NCI-H2196 treated with DMSO at 0.1 percent for 48 hours (cell line): ENCODE measurements around the gene GALNTL6.
"Not testable (repeated sequence)": the region's sequence is repeated elsewhere in the genome, so short reads cannot be mapped to it uniquely, and the experiment has no call there.

Experiments
- DNase-seq: peaks from one replicate; lab custom pipeline; 2025; ENCODE audit not compliant: unreplicated experiment; lab: John Stamatoyannopoulos, UW

The GALNTL6 gene

GRCh38 chr4:173002830-173003561 lies 1189.8 kb downstream of the GALNTL6 start:
- no peak for DNase-seq

- DNase-seq, result no peak
These were observed 1192.9 kb downstream of the GALNTL6 start for GRCh38 chr4:173005912-173006633.

DNA sequence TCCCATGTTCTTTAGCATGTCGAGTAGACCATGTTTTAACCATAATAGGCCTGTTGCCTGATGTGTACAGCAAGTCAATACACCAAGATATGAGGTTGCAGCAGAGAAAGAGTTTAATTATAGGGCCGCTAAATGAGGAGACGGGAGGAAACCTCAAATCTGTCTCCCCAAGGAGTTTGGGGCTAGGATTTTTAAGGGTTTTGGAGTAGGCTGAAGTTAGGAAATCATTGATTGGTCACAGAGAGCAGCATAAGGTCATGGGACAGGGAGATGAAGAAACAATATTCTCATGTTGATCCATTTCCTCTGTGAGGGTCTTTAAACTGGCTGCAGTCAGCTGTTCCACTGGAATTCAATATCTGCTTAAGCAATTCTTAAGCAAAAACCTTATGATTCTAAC lies 1195.2 kb downstream of the GALNTL6 start:
- DNase-seq, result no peak

GRCh38 chr4:173009129-173009823 lies 1196.1 kb downstream of the GALNTL6 start:
- no peak for DNase-seq

- DNase-seq, result no peak
These were observed 1199.4 kb downstream of the GALNTL6 start for GRCh38 chr4:173012608-173013007.

DNA sequence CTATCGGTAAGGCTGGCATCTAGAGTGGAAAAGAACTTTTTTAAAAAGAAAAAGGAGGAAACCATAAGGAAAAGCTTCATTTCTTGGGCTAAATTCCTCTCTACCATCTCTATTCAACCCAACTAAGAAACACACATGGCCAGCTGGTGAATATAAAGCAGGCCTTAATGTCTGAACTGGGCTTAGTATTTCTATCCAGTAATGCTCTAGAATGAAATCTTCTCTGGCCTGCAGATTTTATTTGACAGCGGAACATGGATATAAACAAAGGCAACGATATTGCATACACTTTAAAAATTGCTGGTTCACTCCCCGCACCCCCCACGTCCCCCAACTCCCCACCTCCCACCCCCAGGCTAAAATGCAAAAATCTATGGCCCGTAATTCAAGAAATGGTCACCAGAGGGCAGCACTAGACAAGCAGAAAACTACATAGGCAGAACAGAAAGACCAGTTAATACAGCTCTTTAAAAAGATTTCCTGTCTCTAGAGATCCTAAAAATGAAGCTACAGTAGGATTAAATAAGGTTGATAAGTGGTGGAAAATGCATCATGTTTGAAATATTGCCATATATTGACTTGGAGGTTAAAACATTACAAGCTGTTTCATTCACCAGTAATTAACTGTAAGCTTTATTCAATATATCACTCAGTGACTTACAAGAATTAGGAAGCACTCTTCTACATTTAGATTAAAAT lies 1200.2 kb downstream of the GALNTL6 start:
- DNase-seq, result no peak

DNA sequence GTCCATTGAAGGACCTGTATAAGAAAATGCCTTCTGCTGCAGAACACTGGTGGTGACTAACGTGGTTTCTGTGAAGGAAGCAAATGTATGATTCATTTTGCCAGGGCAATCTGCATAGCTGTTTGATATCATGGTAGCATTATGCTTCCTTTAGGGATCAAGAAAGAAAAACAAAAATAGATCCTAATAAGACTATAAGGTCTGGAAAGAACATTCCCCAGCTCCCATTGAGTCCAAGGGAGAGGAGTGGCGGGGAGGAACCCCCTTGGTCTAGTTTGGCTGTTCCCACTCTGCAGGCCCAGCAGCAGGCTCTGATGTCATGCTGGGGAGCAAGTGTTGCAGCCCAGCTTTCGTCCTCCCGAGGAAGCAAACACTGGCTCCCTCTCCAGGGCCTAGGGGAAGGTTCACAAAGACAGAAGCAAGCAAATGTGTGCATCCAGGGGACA lies 1200.9 kb downstream of the GALNTL6 start:
- DNase-seq, result no peak

DNA sequence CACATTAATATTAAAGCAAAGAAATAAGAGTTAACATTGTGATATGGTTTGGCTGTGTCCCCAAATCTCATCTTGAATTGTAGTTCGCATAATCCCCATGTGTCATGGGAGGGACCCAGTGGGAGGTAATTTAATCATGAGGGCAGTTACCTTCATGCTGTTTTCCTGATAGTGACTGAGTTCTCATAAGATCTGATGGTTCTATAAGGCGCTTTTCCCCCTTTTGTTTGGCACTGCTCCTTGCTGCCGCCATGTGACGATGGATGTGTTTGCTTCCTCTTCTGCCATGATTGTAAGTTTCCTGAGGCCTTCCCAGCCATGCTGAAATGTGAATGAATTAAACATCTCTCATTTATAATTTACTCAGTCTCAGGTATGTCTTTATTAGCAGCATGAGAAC lies 1201.6 kb downstream of the GALNTL6 start:
- no peak for DNase-seq

DNA sequence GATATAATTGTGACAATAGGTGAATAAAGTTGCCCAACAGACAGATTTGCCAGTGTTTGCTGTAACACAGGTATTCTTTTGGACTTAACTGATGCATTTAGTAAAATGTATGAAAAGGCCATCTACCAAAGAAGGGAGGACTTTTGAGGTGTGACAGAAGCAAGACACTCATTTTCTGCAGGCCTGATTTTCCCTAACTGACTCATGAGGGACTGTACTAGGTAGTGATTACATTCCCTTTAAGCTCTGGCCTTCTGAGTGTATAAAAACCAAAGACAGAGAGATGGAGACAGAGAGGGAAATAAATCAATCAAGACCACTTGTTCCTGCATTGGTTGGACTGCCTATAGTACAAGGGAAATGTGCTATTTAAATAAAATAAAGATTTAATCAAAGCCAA lies 1204.6 kb downstream of the GALNTL6 start:
- no peak for DNase-seq

- no peak for DNase-seq
These were observed 1205.2 kb downstream of the GALNTL6 start for GRCh38 chr4:173018446-173018845.

GRCh38 chr4:173019664-173020063 lies 1206.5 kb downstream of the GALNTL6 start:
- no peak for DNase-seq

DNA sequence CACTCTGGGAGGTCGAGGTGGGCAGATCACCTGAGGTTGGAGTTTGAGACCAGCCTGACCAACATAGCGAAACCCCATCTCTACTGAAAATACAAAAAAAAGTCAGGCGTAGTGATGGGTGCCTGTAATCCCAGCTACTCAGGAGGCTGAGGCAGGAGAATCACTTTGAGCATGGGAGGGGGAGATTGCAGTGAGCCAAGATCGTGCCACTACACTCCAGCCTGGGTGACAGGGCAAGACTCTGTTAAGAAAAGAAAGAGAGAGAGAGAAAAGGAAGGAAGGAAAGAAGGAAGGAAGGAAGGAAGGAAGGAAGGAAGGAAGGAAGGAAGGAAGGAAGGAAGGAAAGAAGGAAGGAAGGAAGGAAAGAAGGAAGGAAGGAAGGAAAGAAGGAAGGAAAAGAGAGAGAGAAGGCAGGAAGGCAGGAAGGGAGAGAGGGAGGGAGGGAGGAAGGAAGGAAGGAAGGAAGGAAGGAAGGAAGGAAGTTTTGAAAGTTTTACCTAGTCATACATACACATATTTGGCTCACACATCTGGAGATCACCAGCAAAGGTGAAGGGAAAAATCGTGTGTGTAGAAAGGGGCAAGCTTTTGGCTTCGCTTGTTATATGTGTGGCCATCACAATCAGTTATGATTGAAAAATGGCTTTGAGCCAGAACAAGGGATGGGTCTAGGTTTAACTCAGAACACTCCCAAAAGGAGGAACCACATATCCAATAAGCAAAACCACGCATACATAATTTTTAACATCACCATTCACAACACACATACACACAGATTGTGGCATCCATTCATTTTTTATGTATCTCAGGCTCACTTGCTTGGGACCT lies 1208.8 kb downstream of the GALNTL6 start:
- DNase-seq, result not testable (repeated sequence)

- no peak for DNase-seq
These were observed 1211.0 kb downstream of the GALNTL6 start for GRCh38 chr4:173024203-173024602.

DNA sequence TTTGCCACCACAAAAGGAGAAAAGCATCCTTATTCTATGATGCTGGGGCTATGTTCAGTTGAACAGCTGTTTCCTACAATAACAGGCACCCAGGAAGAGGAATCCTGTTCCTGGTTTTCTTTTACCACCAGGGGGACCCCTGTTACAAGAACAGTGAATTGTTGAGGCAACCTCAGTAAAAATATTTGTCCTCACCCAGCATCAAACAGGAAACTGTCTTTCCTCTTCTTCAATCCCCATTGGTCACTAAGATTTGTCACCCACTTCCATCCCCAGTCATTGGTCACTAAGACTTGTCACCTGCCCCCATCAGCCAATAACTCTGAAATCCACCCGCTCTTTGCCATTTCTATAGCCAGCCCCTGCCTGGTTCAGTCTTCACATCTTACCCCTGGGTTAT lies 1211.9 kb downstream of the GALNTL6 start:
- peak; percentile 23 for DNase-seq

- no peak for DNase-seq
These were observed 1224.0 kb downstream of the GALNTL6 start for GRCh38 chr4:173037242-173037641.

DNA sequence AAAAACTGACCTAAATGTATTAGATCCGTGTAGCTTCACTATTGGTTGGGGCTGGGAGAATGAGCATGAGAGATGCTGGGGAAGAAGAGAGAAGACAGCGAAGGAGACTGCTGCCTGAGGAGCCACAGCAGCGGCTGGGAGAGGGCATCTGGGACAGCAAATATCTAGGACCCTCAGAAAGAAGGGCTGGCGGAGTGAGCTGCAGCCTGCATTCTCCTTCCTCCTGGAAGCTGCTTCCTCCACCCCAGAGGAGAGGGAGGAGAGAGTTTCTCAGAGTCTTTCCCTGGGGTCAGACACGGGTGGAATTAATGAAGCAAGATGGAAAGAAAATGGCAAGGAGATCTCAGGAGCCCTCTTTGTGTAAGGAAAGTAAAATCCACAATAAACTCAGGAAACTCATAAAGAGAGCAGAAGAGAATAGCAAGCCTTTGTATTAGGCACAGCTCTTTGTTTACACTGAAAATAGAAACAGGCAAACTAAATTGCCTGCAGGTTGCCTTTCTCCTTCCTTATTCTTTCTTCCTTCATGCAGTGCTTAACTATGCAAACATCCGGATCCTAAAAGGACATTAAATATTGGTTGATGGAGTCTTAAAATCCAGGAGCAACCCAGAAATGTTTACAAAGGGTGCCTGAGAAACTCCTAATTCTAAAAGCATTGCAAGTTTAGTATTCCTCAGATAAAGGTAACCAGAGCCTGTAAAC lies 1225.1 kb downstream of the GALNTL6 start:
- DNase-seq, result no peak

DNA sequence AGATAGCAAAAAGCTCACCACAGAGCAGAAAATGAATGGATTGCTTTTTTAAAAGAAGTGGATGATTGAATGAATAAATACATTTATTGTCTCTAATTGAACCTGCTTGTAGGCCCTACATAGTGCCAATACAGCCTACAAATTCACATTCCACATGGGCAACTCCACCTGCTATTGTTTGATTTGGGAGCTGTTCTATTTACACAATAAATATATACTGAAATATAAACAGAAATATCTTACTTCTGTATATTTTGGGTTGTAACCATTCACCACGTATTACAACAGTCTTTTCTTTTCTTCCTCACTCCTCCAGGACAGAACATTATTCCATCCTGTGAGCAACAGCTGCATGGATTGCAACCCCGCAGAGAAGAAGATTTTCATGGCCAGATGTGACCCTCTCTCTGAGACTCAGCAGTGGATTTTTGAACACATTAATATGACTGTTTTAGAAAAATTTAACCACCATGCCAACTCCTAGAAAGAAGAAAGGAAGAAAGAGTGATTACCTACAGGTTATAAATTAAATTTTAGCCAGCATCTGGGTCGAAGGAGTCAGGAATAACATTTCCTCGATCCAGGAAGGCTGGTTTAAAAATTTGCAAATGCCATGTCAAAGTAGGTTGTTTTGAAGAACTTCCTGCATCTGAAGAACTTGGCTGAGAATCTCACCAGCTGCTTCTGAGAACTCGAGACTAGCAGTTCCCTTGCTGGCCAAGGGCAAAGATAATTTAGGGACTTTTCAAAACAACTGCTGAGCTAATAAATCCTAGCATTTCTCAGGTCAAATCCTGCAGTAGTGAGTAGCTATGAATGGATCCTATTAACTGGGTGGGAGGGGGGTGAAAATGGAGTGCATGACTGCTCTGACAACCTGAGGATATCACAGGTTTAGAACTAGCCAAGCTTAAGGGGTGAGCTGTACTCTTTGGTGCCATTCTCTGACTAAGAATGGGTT lies 1226.7 kb downstream of the GALNTL6 start:
- no peak for DNase-seq

DNA sequence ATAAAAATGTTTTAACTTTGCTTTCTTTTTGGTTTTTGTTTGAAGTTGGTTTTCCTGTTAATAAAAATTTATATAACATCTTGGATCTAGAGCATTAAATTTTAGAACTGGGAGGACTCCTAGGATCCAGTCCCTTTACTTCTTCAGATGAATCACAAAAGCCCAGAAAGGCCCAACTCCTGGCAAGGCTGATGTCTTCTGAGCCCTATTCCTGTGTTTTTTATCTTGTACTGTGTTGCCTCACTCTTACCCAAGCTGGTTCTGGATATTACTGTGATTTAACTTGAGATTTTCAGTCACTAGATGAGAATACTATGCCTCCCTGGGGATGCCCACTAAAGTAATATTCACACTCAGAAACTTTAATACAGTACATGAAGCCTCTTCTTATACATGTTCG lies 1228.3 kb downstream of the GALNTL6 start:
- no peak for DNase-seq

GRCh38 chr4:173042139-173042538 lies 1228.9 kb downstream of the GALNTL6 start:
- not testable (repeated sequence) for DNase-seq
